ENCODE measurements around the gene GMPS. TPM values are rescaled to one million over a fixed set of nuclear protein-coding genes. Genes with fewer than 3 reads are reported as not detected.

The GMPS gene
- total and polyA plus RNA-seq, 9 of the 15 experiments (the other 6 are each of a cell fraction or from before 2014, with no cell fraction given): 73.7 to 282 (median 156) TPM

GRCh38 chr3:155854141-155854940 lies 16.1 kb upstream of the GMPS start, which contains the start of gene SLC33A1 (continued):
- TF ChIP-seq TFAP4 (CRISPR knock-in tag; IDR thresholded peaks at IDR 0.05; ENCODE audit: borderline replicate concordance): peak; percentile 88
- TF ChIP-seq HDGF (IDR thresholded peaks at IDR 0.05): no peak
- TF ChIP-seq KDM4B (IDR thresholded peaks at IDR 0.05; ENCODE audit: borderline replicate concordance in 2 of 2, low read depth in 1 of 2): peak in 1 of 2 experiments; percentile 91; a peak in 1 of 4 replicates
- no peak for TF ChIP-seq SIRT6 (IDR thresholded peaks at IDR 0.05; ENCODE audit: low read depth, low read length)
- peak; percentile 95 for TF ChIP-seq XRCC5 (IDR thresholded peaks at IDR 0.05; ENCODE audit: low read depth, low read length)
- peak; percentile 15 to 89 for TF ChIP-seq AFF1 (IDR thresholded peaks at IDR 0.05; ENCODE audit: low read depth in 1 of 2, partially characterized antibody in 2 of 2)
- no peak for TF ChIP-seq RNF219 (CRISPR knock-in tag; IDR thresholded peaks at IDR 0.05)
- peak; percentile 96 to 97 for TF ChIP-seq MNT (conservative IDR thresholded peaks at IDR 0.05)
- peak; percentile 100 for TF ChIP-seq GABPA (tag; conservative IDR thresholded peaks at IDR 0.05; ENCODE audit: low read depth)
- peak; percentile 75 for TF ChIP-seq DMBX1 (CRISPR knock-in tag; IDR thresholded peaks at IDR 0.05; ENCODE audit: borderline replicate concordance)
- TF ChIP-seq EWSR1 (IDR thresholded peaks at IDR 0.05; ENCODE audit: borderline replicate concordance, low read depth, partially characterized antibody): no peak
- TF ChIP-seq WHSC1 (IDR thresholded peaks at IDR 0.05; ENCODE audit: low read length): no peak
- TF ChIP-seq TGIF2 (CRISPR knock-in tag; IDR thresholded peaks at IDR 0.05): no peak
- no peak for TF ChIP-seq NELFE (IDR thresholded peaks at IDR 0.05; ENCODE audit: insufficient read depth, insufficient read length)
- TF ChIP-seq ZNF239 (CRISPR knock-in tag; IDR thresholded peaks at IDR 0.05): peak; percentile 13; the same call in 1 of the 2 replicates
- TF ChIP-seq ZNF766 (CRISPR knock-in tag; conservative IDR thresholded peaks at IDR 0.05): peak; percentile 92
- peak; percentile 94 for TF ChIP-seq MEIS2 (IDR thresholded peaks at IDR 0.05; ENCODE audit: partially characterized antibody)

Data from K562 (cell line).